ENCODE results near the gene DGKE.

Gene DGKE

DNA sequence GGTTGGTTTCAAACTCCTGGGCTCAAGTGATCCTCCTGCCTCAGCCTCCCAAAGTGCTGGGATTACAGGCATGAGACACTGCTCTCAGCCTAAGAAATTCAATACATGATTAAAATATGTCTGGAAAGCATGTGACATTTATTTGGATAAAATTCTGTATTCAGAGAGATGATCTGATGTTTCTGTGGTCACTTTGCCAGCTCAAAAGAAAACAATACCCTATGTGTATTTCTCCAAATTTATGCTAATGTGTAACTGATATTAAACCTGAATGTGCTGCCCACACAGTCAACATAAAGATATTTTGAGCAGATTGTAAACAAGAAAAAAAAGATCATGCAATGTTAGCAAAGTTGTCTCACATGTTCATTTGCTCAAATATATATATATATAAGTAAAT lies 16.9 kb upstream of the DGKE start:
- DNase-seq = no peak

DNA sequence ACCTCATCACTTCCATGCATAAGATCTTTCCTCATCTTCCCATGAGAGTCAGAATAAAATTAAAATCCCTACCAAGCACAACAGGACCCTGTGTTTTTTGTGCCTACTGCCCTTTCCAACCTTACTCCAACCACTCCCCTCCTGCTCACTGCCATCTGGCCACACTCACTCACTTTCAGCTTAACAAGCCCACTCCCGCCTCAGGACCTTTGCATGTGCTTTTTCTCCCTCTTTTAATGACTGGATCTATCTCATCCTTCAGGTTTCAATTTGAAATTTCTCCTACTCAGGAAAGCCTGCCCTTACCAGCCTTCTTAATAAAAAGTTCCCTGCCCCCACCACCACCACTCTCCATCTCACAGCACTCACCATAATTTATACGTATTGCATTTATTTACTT lies 14.9 kb upstream of the DGKE start:
- DNase-seq = no peak

DNA sequence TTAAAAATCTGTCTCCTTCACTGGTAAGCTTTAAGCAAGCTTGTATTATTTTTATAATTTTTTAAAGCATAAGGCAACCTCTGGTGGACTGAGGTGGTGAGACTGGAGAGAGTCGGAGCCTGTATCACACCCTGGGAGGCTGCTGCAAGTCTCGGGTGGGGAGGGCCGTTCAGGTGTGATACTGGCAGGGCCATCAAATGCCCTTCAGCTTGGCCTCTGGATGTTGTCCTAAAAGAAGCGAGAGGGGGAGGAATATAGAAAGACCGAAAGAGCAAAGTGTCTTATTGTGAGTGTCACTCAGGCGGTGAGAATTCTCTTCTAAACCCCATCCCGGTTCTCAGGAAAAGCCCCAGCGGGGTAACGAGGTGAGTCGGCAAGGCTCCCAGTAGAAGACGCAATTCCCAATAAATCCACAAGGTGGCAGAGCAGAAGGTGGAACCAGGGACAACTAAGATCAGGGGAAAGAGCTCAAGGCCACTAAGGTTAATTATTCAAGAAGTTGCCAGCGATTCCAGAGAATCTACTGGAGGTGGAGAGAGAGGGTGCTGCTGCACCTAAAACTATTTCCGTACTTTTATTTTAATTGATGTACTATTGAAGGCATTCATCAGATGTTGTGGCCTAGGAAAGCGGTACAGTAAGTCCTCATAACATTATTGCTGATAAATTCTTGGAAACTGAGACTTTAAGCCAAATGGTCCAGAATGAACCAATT lies 14.4 kb upstream of the DGKE start:
- peak; percentile 49 for DNase-seq

DNA sequence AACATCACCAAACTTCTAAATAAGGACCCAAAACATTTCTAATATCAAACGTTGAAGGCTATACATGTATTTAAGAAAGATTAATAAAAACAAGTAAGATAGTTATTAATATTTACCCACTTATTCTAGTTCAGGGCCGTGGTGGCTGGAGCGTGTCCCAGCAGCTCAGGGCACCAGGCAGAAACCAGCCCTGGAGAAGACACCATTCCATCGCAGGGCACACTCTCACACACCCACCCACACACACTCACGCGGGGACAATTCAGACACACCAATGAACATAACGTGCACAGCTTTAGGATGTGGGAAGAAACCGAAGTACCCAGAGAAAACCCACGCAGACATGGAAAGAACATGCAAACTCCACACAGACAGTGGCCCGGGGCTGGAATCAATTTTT lies 13.7 kb upstream of the DGKE start:
- DNase-seq = no peak

DNA sequence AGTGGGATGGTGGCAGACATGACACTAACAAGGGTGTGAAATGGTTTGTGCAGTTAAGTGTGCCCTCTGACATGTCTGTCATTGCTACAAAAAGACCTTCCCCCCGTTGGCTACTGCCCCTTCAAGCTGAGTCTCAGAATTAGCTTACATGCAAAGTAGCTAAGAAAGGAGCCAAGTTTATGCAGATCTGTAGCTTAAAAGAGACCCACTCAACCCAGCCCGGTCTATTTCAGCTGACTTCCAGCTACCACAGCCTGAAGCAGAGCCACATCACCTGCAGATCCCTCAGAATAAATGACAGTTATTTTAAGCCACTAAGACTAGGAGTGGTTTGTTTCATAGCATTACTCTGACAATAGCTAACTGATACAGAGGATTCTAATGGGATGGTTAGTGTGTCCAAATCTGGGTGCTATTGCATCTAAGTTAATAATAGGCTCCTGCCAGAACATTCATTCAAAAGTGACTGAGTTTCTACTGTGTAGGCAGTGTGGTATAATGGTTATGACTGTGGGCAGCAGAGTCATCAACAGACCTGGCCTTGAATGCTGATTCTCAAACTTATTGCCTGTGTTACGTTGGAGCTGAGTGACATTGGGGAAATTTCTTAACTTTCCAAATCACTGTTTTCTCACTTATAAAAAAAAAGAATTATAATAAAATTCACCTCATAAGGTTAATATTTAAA lies 12.0 kb upstream of the DGKE start:
- DNase-seq = no peak

DNA sequence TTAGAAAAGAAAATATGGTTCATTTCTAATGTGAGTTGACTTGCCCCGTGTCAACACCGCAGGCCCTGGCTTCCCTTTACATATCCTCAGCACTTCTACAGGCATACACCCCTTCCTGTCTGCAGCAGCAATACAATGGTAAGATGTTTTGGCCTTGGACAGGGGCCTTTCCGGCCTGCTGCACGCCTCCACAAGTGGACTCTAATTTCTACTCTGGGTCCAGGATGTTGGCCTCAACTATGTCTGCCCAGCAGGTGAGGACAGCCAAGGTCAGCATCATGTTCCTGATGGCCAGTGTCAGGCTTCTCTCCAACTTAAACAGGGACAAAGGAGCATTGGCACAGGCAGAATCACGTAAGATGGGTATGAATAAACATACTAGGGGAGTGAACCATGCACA lies 11.2 kb upstream of the DGKE start:
- DNase-seq = no peak

DNA sequence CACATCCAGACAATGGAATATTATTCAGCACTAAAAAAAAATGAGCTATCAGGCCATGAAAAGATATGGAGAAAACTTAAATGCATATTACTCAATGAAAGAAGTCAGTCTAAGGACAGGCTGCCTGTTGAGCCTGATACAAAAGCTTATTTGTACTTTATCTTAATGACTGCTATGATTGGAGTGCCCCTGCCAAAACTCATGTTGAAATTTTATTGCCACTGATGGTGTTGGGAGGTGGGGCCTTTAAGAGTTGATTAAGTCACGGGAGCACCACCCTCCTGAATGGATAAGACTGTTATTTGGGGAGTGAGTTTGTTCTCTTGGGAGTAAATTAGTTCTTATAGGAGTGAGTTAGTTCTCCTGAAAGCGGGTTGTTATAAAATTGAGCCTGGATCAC lies 10.1 kb upstream of the DGKE start:
- no peak for DNase-seq

DNA sequence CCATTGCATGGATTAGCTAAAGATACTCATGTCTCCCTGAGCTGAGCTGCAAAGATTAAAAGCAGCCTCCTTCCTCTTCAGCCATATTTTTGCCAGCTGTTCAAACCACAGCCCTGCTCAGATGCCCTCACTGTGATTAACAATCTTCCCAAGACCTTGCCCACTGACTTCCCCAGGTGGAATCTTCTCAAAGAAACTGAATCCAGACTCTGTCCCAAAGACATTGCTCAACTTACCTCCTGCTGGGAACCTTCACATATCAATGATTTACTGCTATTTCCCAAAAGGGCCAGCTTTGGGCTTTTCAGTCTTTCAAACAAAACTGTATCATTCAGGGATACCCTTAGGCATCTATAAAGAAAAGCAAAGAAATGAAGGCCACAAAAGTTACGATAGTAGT lies 9.4 kb upstream of the DGKE start:
- DNase-seq = no peak

DNA sequence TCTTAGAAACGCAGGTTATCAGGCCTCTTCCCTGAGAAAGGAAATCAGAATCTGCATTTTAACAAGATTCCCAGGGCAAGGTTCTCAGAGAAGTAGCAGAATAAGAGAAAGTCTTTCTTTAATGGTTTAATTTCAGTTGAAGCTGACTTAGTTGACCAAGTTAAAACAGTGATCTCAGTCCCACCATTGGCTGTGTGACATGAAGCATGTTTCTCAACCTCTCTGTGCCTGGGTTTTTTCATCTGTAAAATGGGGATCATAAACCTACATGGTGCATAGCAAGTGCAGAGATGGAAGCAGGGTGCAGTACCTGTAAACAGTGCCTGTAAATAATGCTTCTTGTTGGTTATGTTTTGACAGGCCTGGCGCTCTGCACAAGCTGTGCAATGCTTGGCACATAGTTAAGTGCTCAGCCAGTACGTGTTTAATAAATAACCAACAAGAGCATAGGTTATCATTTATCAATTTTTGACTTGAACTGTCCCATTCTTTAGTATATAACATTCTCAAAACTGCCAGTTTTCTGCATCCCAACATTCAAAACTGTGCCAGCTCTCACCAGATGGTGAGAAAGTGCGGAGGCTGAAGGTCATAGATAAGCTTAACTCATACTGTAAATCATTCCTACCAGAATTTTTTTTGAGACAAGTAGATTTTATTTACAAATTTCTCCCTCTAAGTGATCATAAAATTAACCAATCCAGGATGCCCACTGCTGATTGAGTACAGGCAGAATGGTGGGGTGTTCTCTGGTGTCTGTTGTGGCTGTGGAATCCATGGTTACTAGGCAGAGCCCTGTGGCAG lies 7.1 kb upstream of the DGKE start:
- DNase-seq = no peak

DNA sequence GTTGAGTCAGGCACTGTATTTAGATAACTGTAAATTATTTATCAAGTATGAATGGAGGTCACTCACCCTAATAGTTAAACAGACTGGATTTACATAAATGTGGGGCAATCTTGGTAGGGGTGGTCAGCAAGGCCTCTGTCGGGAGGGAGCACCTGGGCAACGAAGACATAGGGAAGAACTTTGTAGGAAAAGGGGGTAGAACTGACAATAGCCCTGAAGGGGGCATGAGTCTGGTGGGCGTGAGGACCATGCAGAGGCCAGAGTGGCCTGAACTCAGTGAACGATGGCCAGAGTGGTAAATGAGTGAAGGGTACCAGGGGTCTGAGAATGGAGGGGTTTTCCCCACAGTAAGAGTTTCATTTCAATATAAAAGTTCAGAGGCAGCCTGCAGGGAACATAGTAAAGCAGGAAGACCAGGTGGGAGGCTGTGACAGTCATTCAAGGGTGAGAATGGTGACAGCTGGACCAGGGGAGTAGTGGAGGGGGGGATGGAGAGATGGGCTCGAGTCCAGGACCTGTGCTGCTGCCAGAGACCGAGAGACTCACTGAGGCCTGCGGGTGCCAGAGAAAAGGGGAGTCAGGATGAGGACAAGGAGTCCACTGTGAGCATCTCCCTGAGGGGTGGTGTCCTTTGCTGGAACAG lies 3.1 kb upstream of the DGKE start:
- no peak for DNase-seq

DNA sequence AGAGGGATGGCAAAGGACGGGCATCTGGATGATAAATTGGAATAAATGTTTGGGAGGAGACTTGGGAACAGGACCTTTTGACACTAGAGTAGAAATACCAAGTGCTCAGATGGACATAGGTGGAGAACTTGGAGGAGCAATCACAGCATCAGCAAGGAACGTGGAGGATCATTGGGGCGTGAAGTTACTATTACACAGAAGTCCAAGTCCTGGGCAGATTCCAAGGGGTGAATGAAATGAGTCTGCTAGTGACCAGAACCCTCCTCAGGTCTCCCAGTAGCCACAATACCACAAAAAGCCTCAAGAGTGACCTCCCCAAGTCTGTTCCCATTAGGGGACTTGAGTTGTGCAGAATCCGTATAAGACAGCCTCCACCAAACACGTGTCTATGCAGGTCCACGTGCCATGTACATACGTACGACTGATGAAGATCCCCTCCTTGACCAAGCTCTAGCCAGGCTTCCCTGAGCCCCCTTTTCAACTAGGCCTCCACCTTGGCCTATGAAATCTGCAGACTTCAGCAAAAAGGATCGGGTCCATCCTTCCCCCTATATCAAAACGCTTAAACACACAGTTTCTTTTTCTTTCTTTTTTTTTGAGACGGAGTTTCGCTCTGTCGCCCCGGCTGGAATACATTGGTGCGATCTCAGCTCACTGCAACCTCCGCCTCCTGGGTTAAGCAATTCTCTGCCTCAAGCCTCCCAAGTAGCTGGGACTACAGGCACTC lies 2.4 kb upstream of the DGKE start:
- DNase-seq = no peak

DNA sequence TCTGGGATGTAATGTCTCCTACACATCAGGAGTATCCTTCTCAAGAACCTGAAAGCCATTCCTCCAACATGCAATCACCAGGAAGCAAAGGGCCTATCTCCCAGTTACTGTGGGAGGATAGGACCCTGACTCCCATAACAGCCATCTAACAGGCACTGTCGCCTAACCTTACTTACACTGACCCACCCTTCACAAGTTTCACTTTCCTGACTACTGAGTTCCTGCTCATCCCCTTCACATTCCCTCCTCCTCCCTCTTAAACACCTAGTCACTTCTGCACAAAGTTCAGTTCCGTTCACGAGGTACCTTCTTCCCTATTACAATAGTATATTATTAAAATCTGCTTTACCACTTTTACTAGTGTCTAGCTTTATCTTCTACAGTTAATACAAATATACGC lies 1.5 kb upstream of the DGKE start:
- DNase-seq = no peak

DNA sequence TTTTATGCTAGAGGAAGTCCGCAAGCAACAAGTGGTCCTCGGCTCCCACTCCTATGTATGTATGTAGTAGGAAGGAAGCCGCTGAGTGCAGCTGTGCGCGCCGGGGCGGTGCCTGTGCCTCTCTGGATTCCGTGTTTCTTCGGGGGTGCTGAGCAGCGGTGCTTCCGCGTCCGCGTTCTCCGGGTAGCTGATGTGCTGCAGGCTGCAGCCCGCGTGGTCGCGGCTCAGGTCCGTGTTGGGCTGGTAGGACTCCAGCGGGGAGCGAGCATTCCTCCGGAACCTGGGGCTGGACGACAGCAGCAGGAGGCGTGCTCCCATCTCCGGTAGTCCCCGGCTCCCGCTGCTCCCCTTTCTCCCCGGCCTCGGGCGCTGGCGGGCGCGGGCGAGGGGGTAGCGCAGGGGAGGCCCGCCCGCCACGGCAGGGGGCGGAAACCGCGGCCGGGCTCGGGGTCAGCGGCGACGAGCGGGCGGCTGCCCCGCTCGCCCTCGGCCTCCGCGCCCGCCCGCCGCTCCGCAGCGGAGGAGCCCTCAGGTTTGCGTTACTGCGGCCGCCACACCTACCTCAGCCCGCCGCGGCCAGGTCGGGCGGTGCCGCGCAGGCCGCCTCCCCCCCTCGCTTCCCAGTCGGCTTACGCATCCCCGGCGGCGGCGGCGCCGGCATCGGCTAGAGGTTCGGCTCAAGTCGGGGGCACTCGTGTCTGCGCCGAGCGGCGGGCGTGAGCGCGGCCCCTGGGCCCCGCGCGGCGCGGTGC lies 718 bp upstream of the DGKE start:
- peak; percentile 86 for DNase-seq

DNA sequence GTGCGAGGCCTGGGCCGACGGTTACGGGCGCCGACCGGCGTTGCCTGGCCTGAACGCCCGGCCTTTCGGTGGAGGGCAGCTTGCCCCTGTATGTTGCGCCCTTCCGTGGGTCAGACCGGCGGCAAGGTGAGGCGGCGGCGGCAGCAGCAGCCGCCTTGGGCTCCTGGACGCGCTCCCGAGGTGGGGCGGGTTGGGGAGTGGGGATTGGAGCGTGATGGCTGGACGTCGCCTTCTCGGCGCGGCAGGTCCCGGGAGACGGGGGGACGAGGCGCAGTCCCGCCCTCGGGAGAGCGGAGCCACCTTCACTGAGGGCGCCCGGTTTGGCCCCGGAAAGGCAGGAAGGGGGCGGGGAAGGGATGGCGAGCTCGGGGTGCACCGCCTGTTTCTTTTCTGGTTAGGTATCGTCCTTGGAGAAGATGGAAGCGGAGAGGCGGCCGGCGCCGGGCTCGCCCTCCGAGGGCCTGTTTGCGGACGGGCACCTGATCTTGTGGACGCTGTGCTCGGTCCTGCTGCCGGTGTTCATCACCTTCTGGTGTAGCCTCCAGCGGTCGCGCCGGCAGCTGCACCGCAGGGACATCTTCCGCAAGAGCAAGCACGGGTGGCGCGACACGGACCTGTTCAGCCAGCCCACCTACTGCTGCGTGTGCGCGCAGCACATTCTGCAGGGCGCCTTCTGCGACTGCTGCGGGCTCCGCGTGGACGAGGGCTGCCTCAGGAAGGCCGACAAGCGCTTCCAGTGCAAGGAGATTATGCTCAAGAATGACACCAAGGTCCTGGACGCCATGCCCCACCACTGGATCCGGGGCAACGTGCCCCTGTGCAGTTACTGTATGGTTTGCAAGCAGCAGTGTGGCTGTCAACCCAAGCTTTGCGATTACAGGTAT lies 671 bp downstream of the DGKE start:
- DNase-seq = peak; percentile 69

DNA sequence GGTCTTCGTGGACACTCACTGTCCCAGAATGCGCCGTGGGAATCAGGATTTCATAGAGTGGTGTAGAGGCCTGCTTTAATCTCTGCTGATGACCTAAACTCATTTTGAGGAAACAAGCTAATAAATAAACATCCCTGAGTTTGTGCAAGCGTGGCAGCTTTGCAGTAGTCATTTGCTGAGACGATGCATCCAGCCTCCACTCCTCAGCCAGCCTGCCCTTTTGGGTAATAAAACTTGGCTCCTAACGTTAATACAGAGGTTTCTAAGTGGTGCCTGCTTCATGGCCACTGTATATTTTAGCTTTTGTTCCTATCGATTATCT lies 1.3 kb downstream of the DGKE start:
- no peak for DNase-seq

DNA sequence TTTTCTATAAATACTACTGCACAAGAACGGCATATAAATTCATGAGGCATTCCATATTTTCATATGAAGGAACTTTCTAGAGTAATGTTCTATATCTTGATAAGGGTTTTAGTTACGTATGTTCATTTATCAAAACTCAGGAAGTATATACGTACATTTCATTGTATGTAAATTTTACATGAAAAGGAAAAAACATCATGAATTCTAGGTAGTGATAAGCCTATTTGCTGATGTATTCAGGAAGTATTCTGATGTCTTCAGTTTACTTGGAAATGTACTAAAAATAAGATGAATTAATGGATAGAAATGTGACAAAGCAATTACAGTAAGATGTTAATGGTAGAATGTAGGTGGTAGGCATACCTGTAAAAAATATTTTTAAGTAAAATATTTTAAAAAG lies 4.7 kb downstream of the DGKE start:
- no peak for DNase-seq

DNA sequence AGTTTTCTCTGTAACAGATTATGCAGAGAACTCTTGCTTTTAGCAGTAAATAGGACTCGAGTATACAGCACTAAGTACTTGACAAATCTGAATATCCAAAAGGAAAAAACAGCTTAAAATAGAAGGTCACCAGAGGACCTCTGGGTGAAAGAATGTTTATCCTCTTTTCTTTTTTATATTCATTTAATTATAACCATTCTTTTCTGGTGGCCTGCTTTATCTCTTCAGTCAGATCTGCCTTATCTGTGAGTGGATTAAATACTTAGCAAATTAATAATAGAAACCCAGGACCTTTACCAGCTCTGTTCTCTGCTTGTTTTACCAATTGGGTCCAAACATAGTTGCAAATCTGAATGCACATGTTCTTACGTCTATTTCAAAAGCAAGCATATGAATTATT lies 8.6 kb downstream of the DGKE start:
- no peak for DNase-seq

DNA sequence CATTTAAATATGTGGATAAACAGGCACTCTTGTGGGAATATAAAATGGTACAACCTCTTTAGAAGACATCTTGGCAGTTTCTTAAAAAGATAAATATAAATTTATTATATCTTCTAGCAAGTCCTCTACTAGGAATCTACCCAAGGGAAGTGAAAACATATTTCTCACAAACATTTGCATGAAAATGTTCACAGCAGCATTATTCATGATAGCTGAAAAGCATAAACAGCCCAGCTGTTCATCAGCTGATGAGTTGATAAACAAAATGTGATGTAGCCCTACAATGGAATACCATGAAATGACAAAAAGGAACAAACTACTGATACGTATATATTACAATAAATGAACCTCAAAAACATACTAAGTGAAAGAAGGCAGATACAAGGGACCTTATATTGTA lies 12.0 kb downstream of the DGKE start:
- DNase-seq = no peak

DNA sequence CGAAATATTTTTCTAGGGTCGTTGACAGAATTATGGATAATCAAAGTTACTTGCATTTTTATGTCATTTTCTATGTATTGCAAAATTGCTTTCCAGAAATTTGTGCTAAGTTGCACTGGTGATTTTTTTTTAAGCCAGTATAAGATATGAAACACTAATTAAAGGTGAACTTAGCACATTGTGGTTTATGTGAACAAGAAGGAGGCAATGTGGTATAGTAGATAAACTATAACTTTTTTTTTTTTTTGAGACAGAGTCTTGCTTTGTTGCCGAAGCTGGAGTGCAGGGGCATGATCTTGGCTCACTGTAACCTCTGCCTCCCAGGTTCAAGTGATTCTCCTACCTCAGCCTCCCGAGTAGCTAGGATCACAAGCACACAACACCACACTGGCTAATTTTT lies 13.2 kb downstream of the DGKE start:
- DNase-seq = no peak

DNA sequence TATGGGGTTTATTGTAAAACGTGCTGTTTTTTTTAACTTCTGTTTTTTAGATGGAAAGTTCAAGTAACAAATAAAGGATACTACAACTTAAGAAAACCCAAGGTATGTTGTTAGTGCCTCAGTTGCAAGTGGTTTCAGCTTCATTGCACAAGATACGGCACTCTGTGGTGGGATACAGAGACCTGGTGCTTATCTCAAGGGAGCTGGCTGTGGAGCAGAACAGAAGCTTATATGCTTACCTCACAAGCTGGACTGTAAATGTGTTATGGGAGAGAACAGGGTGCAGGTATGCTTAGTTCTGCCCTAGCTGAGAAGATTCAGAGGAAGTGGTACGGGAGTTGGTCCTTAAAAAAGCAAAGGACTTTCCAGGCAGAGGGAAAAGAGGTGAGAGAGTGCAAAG lies 15.2 kb downstream of the DGKE start:
- no peak for DNase-seq

DNA sequence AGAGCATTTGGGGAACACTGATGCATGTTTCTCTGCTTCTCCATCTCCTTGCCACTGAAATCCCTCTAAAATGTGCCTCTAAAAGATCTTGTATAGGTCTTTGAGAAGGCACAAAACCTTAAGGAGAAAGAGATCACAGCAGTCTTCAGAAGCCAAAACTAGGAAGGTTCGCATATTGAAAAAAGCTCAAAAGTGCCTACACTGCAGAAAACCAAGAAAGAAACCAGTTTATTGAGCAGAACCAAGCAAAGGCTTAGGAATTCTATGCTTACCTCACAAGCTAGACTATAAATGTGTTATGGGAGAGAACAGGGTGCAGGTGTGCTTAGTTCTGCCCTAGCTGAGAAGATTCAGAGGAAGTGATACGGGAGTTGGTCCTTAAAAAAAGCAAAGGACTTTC lies 16.6 kb downstream of the DGKE start:
- DNase-seq = no peak

Data from stimulated activated naive CD4-positive, alpha-beta T cell treated with Interleukin-2 at 50 U/mL for 16 hours (primary cell).